Lung microvascular endothelial cell (primary cell): ENCODE results near the gene MAP3K2. TPM values are rescaled to one million over a fixed set of nuclear protein-coding genes. Genes with fewer than 3 reads are reported as not detected.
"Not testable (repeated sequence)": the region's sequence is repeated elsewhere in the genome, so short reads cannot be mapped to it uniquely, and the experiment has no call there.

Experiments used
- DNase-seq, 2 donors: peaks; one replicate each; pipeline versions ENCODE4 v3.0.0 to v3.0.0-alpha.2; 2010; ENCODE audit warnings: low read depth in 2 of 2
- total RNA-seq: library from RNA; depleted of rRNA; stranded (reverse); fragments of >200 nt; gene quantifications from 2 replicates; pipeline ENCODE4 v1.2.1, GENCODE V29; 2014

MAP3K2 gene
- total RNA-seq, 1 donor from 2014 or later: 19.8 TPM

- DNase-seq: not testable (repeated sequence)
Measured at GRCh38 chr2:127353223-127353622, 34.6 kb downstream of the MAP3K2 start.

GRCh38 chr2:127351603-127352002 is 36.2 kb downstream of the MAP3K2 start:
- no peak for DNase-seq

- no peak for DNase-seq
Measured at GRCh38 chr2:127348426-127349000, 39.3 kb downstream of the MAP3K2 start.

GRCh38 chr2:127347734-127348392 is 39.9 kb downstream of the MAP3K2 start:
- no peak for DNase-seq

GRCh38 chr2:127347015-127347414 is 40.8 kb downstream of the MAP3K2 start:
- DNase-seq: no peak

GRCh38 chr2:127343277-127343676 is 44.5 kb downstream of the MAP3K2 start:
- no peak for DNase-seq

- no peak for DNase-seq
Measured at GRCh38 chr2:127342101-127342500, 45.7 kb downstream of the MAP3K2 start.

GRCh38 chr2:127332335-127332734 is 55.4 kb downstream of the MAP3K2 start:
- no peak for DNase-seq

- no peak for DNase-seq
Measured at GRCh38 chr2:127330753-127331152, 57.0 kb downstream of the MAP3K2 start.

- DNase-seq: no peak
Measured at GRCh38 chr2:127326289-127326945, 61.4 kb downstream of the MAP3K2 start.

GRCh38 chr2:127324635-127325034 is 63.1 kb downstream of the MAP3K2 start:
- peak; percentile 64 to 78 for DNase-seq

GRCh38 chr2:127321303-127321702 is 66.5 kb downstream of the MAP3K2 start:
- no peak for DNase-seq

- DNase-seq: no peak
Measured at GRCh38 chr2:127320586-127321275, 67.0 kb downstream of the MAP3K2 start.

- no peak for DNase-seq
Measured at GRCh38 chr2:127320067-127320466, 67.7 kb downstream of the MAP3K2 start.

- no peak for DNase-seq
Measured at GRCh38 chr2:127314193-127314988, 73.4 kb downstream of the MAP3K2 start.

GRCh38 chr2:127313406-127313805 is 74.4 kb downstream of the MAP3K2 start:
- DNase-seq: no peak

- no peak for DNase-seq
Measured at GRCh38 chr2:127310980-127311379, 76.8 kb downstream of the MAP3K2 start.

GRCh38 chr2:127309468-127309867 is 78.3 kb downstream of the MAP3K2 start:
- DNase-seq: no peak

- DNase-seq: no peak
Measured at GRCh38 chr2:127308586-127309138, 79.1 kb downstream of the MAP3K2 start.

- DNase-seq: peak in 1 of 2 donors; percentile 57
Measured at GRCh38 chr2:127305990-127306585, 81.7 kb downstream of the MAP3K2 start.

GRCh38 chr2:127302168-127302567 is 85.6 kb downstream of the MAP3K2 start:
- DNase-seq: no peak
